Activated T-helper 1 cell treated with anti-CD3 and anti-CD28 coated beads, Interleukin-2, amount 50 U/mL, for 16 hours (primary cell): Measurements from ENCODE around the gene FRS2.
"Not testable (repeated sequence)": the region's sequence is repeated elsewhere in the genome, so short reads cannot be mapped to it uniquely, and the experiment has no call there.

Source experiments
- DNase-seq, 2 donors: peaks; one replicate each; pipeline ENCODE4 v3.0.0-alpha.2; 2020; ENCODE audit warnings: low read depth in 1 of 2, low spot score in 1 of 2

The FRS2 gene

GRCh38 chr12:69570545-69571399 lies 100.6 kb downstream of the FRS2 start:
- peak in 1 of 2 donors; percentile 6 for DNase-seq

GRCh38 chr12:69575346-69575745 lies 105.2 kb downstream of the FRS2 start:
- DNase-seq = no peak

- DNase-seq = no peak
Observed at GRCh38 chr12:69578283-69578682, 108.1 kb downstream of the FRS2 start.

DNA sequence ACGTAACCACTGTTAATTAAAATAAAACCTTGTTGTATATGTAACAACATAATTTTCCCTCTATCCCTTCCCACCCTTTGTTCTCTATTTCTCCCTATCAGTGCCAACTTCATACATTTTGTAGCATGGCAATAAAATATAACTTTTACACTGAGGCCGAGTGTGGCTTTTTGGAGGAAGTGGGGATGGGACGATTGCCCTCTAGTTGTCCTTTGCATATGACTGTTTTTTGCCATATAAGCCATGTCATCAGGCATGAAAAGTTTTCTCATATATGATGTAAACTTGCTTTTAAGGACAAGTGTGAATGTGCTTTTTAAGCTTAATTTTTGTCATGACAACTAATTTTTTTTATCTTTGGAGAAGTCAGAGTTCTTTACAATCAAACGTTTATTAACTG lies 108.8 kb downstream of the FRS2 start:
- DNase-seq = no peak

- DNase-seq = no peak
Observed at GRCh38 chr12:69580074-69580473, 109.9 kb downstream of the FRS2 start.

- no peak for DNase-seq
Observed at GRCh38 chr12:69583203-69583602, 113.0 kb downstream of the FRS2 start.

- DNase-seq = peak; percentile 93 to 96
Observed at GRCh38 chr12:69585189-69586062, 115.2 kb downstream of the FRS2 start, which contains the start of gene CCT2. TSS of gene CCT2 (plus strand) at chr12:69585459. CDS start at chr12:69585522, 63 bp downstream.

DNA sequence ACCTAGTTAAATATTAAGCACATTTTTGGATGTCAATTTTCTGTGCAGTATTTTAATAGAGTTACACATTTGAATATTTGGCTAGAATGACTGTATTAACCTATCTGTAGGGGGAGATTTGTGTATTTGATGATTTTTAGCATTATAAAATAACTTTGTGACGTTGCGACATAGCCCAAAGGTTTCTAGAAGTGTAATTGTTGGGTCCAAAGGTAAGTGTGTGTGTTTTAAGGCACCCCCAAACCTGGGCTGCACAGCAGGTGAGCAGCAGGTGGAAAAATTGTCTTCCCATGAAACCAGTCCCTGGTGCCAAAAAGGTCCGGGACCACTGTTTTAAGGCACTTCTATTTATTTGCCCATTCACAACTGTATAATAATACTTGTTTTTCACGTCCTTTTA lies 118.3 kb downstream of the FRS2 start:
- DNase-seq = no peak

- DNase-seq = no peak
Observed at GRCh38 chr12:69589082-69589481, 118.9 kb downstream of the FRS2 start.

GRCh38 chr12:69595689-69596088 lies 125.5 kb downstream of the FRS2 start:
- DNase-seq = no peak

DNA sequence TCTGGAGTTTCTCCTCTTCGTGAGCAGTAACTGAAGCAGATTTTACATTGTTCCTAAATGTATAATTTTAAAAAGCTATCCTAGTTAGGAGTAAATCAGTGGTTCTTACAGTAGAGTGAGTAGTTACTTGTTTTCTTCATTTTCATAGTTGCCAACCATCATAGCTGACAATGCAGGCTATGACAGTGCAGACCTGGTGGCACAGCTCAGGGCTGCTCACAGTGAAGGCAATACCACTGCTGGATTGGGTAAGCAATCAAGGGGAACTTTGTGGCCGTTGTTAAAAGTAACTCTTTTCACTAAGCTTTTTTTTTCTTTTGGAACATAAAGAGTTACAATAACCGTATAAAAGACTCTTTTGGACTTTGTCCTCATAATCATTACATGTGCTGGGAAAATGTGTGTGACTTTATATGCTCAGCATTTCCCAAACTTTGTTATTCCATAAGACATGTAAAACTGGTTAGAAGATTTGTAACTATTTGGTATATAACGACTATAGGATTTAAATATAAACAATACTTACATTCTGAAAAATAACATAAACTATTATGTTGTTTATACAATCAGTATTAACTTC lies 128.1 kb downstream of the FRS2 start:
- DNase-seq = no peak

- DNase-seq = no peak
Observed at GRCh38 chr12:69600804-69601203, 130.6 kb downstream of the FRS2 start.

DNA sequence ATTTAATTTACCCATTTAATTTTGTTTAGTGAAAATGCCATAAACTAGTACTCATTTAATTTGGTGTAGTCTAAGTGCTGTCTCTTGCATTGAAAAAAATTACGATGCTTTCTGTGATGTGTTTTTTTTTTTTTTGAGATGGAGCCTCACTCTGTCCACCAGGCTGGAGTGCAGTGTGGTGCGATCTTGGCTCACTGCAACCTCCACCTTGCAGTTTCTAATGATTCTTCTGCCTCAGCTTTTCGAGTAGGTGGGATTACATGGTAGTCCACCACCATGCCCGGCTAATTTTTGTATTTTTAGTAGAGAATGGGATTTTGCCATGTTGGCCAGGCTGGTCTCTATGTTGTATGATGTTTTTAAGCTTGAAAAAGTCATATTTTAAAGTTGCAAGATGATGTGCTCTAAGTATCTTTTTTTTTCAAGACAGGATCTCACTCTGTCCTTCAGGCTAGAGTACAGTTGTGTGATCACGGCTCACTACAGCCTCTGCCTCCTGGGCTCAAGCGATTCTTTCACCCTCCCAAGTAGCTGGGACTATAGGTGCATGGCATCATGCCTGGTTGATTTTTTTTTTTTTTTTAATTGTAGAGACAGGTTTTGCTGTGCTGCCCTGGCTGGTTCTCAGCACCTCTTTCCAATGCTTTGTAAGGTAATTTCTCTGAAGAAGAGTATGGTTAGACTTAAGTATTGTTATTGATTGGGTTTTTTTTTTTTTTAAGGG lies 131.9 kb downstream of the FRS2 start:
- no peak for DNase-seq

- DNase-seq = no peak
Observed at GRCh38 chr12:69602954-69603353, 132.8 kb downstream of the FRS2 start.

- not testable (repeated sequence) for DNase-seq
Observed at GRCh38 chr12:69603556-69603955, 133.4 kb downstream of the FRS2 start.

- not testable (repeated sequence) for DNase-seq
Observed at GRCh38 chr12:69604275-69604674, 134.1 kb downstream of the FRS2 start.

DNA sequence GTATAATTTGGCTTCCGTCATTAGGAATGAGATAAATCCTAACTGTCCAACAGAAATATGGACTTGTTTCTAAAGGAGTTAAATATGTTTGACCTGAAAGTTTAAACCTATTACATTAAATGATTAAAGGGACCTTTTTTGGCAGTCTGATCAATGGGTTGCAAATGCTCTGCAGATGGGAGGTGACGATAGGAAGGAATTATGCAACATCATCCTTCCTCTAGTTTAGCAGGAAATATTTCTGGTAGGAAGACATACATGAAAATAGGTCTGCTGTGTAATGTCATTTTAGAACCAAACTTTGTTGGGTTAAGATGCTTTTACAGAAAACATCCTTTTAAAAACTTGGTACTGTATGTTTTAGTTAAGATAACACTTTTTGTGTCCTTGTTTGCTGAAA lies 137.9 kb downstream of the FRS2 start:
- DNase-seq = no peak

- no peak for DNase-seq
Observed at GRCh38 chr12:69610126-69610525, 139.9 kb downstream of the FRS2 start.

DNA sequence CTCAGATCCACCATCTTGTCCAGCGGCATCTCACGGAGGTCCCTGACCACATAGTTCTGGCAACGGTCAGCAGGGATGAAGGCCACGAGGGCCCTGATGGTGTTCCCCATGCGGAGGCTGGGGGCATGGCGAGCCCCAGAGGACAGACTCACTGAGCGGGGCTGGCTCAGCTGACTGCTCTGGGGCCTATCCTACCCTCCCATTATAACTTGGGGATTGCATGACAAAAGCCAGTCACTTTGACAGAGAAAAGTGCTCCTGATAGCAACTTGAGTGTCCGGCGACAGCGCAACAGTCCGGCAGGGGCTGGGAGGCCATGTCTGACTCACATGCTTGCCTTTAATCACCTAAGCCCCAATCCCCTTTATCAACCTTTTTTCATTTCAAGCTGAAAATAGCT lies 140.5 kb downstream of the FRS2 start, which contains the start of gene LRRC10:
LRRC10 (minus strand) TSS at position 179 of the 400 bp plus-strand sequence; CDS start at position 110, 69 bp downstream.
- no peak for DNase-seq

DNA sequence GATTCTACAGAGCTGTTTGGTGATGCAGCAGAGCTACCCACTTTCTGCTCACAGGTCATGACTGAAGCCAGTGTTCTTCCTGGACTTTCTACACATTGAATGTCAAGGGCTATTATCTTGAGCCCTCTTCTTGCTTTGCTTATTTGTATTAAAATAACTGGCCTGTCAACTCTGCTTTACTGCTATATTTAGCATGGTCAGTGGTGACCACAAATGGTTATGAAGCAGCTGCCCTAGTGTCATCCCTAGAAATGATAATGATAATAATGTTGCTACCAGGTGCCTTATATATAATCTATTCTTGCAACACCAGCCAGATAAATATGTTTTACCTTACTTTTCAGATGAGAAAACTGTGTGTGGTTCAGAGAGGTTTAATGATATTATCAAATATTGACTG lies 143.2 kb downstream of the FRS2 start:
- DNase-seq = no peak

- DNase-seq = no peak
Observed at GRCh38 chr12:69616025-69616424, 145.8 kb downstream of the FRS2 start.
